ACC112 (cell line): ENCODE results near the gene INPP5E.

ENCODE experiments used
- H2AFZ ChIP-seq: fragments of 200-600 bp; sonication (generic); one replicate; pipeline ENCODE4 v1.6.0; 2017; ENCODE audit warnings: antibody characterized with exemption, low read length; ENCODE audit not compliant: unreplicated experiment
- H3K27ac ChIP-seq: fragments of 200-600 bp; sonication (generic); 2 replicates; pipeline ENCODE4 v1.5.1; 2014; ENCODE audit warnings: low read depth, mild to moderate bottlenecking, antibody characterized with exemption, low read length, moderate library complexity
- H3K27me3 ChIP-seq: fragments of 200-600 bp; sonication (generic); 2 replicates; pipeline ENCODE4 v1.6.1; 2014; ENCODE audit warnings: mild to moderate bottlenecking, antibody characterized with exemption, low read length, moderate library complexity, mixed read lengths; ENCODE audit not compliant: insufficient read depth
- H3K36me3 ChIP-seq: fragments of 200-600 bp; sonication (generic); 2 replicates; pipeline ENCODE4 v1.6.1; 2016; ENCODE audit warnings: mild to moderate bottlenecking, antibody characterized with exemption, low read length, moderate library complexity, mixed read lengths; ENCODE audit not compliant: insufficient read depth
- H3K4me1 ChIP-seq: fragments of 200-600 bp; sonication (generic); one replicate; pipeline ENCODE4 v1.6.1; 2016; ENCODE audit warnings: low read length, mixed read lengths; ENCODE audit not compliant: insufficient read depth, unreplicated experiment, control insufficient read depth
- H3K4me3 ChIP-seq: fragments of 200-600 bp; sonication (generic); 2 replicates; pipeline ENCODE4 v1.5.1; 2014; ENCODE audit warnings: mild to moderate bottlenecking, low read depth, low read length
- H3K79me2 ChIP-seq: fragments of 200-600 bp; sonication (generic); one replicate; pipeline ENCODE4 v1.6.0; 2016; ENCODE audit warnings: low read length; ENCODE audit not compliant: control insufficient read depth, unreplicated experiment, insufficient read depth

INPP5E gene

GRCh38 chr9:136401173-136401922, 38.3 kb downstream of the INPP5E start:
- Histone ChIP-seq H2AFZ (no peak overlapping the region), H3K36me3 (peaks cover 8% of the 10 kb centered on the region; the same call in 1 of the 2 replicates), H3K4me1 (peaks cover 16% of the 10 kb centered on the region), H3K27ac (no peak overlapping the region; the same call in 1 of the 2 replicates), H3K27me3 (no peaks in the 10 kb centered on the region), H3K4me3 (no peak overlapping the region), H3K79me2 (peaks cover 25% of the 10 kb centered on the region)

- peaks cover 25% of the 10 kb centered on the region for H3K79me2 ChIP-seq
- H2AFZ ChIP-seq = peak within 1 kb of the TSS; percentile 21
- H3K27ac ChIP-seq = peak within 1 kb of the TSS; percentile 15; the same call in 1 of the 2 replicates
- peaks cover 16% of the 10 kb centered on the region for H3K4me1 ChIP-seq
- H3K36me3 ChIP-seq = peaks cover 12% of the 10 kb centered on the region; the same call in 1 of the 2 replicates
- no peaks in the 10 kb centered on the region for H3K27me3 ChIP-seq
- peak within 1 kb of the TSS; percentile 99 for H3K4me3 ChIP-seq
These were observed 39.4 kb downstream of the INPP5E start, which contains the start of gene SNAPC4 for GRCh38 chr9:136400038-136400834. TSS of gene SNAPC4 (minus strand) at chr9:136400170. CDS start at chr9:136398428, 1,742 bp downstream.

GRCh38 chr9:136399176-136400037, 40.2 kb downstream of the INPP5E start:
- peak overlapping the region; percentile 99 for H3K4me3 ChIP-seq
- peaks cover 16% of the 10 kb centered on the region for H3K4me1 ChIP-seq
- H3K36me3 ChIP-seq = peaks cover 14% of the 10 kb centered on the region; the same call in 1 of the 2 replicates
- peak overlapping the region; percentile 21 for H2AFZ ChIP-seq
- peak overlapping the region; percentile 15; the same call in 1 of the 2 replicates for H3K27ac ChIP-seq
- H3K27me3 ChIP-seq = no peaks in the 10 kb centered on the region
- peaks cover 23% of the 10 kb centered on the region for H3K79me2 ChIP-seq

GRCh38 chr9:136398286-136398685, 41.4 kb downstream of the INPP5E start:
- peak overlapping the region; percentile 99 for H3K4me3 ChIP-seq
- no peak overlapping the region for H3K27ac ChIP-seq
- H2AFZ ChIP-seq = no peak overlapping the region
- peaks cover 23% of the 10 kb centered on the region for H3K79me2 ChIP-seq
- no peaks in the 10 kb centered on the region for H3K27me3 ChIP-seq
- peaks cover 18% of the 10 kb centered on the region; the same call in 1 of the 2 replicates for H3K36me3 ChIP-seq
- H3K4me1 ChIP-seq = peaks cover 16% of the 10 kb centered on the region

GRCh38 chr9:136397643-136398042, 42.0 kb downstream of the INPP5E start:
- peaks cover 18% of the 10 kb centered on the region; the same call in 1 of the 2 replicates for H3K36me3 ChIP-seq
- peaks cover 22% of the 10 kb centered on the region for H3K4me1 ChIP-seq
- H2AFZ ChIP-seq = no peak overlapping the region
- H3K4me3 ChIP-seq = no peak overlapping the region
- peaks cover 23% of the 10 kb centered on the region for H3K79me2 ChIP-seq
- H3K27ac ChIP-seq = no peak overlapping the region
- H3K27me3 ChIP-seq = no peaks in the 10 kb centered on the region

- H3K27ac ChIP-seq = no peak overlapping the region
- H3K36me3 ChIP-seq = peaks cover 18% of the 10 kb centered on the region; the same call in 1 of the 2 replicates
- peaks cover 23% of the 10 kb centered on the region for H3K79me2 ChIP-seq
- peaks cover 23% of the 10 kb centered on the region for H3K4me1 ChIP-seq
- H3K27me3 ChIP-seq = no peaks in the 10 kb centered on the region
- H3K4me3 ChIP-seq = no peak overlapping the region
- no peak overlapping the region for H2AFZ ChIP-seq
These were observed 43.5 kb downstream of the INPP5E start for GRCh38 chr9:136396219-136396515.

GRCh38 chr9:136395345-136396218, 44.1 kb downstream of the INPP5E start:
- peaks cover 22% of the 10 kb centered on the region for H3K4me1 ChIP-seq
- H2AFZ ChIP-seq = no peak overlapping the region
- peaks cover 18% of the 10 kb centered on the region; the same call in 1 of the 2 replicates for H3K36me3 ChIP-seq
- H3K27me3 ChIP-seq = no peaks in the 10 kb centered on the region
- H3K4me3 ChIP-seq = no peak overlapping the region
- peaks cover 23% of the 10 kb centered on the region for H3K79me2 ChIP-seq
- H3K27ac ChIP-seq = no peak overlapping the region

GRCh38 chr9:136395020-136395340, 44.7 kb downstream of the INPP5E start:
- Histone ChIP-seq H3K79me2 (peaks cover 23% of the 10 kb centered on the region), H3K27me3 (no peaks in the 10 kb centered on the region), H3K4me3 (no peak overlapping the region), H2AFZ (no peak overlapping the region), H3K4me1 (peaks cover 18% of the 10 kb centered on the region), H3K36me3 (peaks cover 18% of the 10 kb centered on the region; the same call in 1 of the 2 replicates), H3K27ac (no peak overlapping the region)

- Histone ChIP-seq H3K27ac (no peak overlapping the region), H3K36me3 (peaks cover 18% of the 10 kb centered on the region; the same call in 1 of the 2 replicates), H3K4me1 (peaks cover 18% of the 10 kb centered on the region), H2AFZ (no peak overlapping the region), H3K79me2 (peaks cover 18% of the 10 kb centered on the region), H3K4me3 (no peak overlapping the region), H3K27me3 (no peaks in the 10 kb centered on the region)
These were observed 45.2 kb downstream of the INPP5E start for GRCh38 chr9:136394312-136395019.
